Raji (cell line): ENCODE data around the gene ZNF688.
A peak's percentile ranks its signal among the peaks of the same experiment; 100 is the strongest.

Experiments used
- POLR2A ChIP-seq: IDR thresholded peaks from 2 replicates; pipeline ENCODE4 v1.6.1; 2011; ENCODE audit warnings: low read depth, low read length, control low read depth; ENCODE audit not compliant: insufficient read depth

Gene ZNF688

GRCh38 chr16:30528799-30529457, 42.6 kb downstream of the ZNF688 start:
- TF ChIP-seq POLR2A: peak; percentile 40

- no peak for TF ChIP-seq POLR2A
Observed at GRCh38 chr16:30527635-30528178, 43.8 kb downstream of the ZNF688 start.

- TF ChIP-seq POLR2A: peak; percentile 70
Observed at GRCh38 chr16:30526823-30527634, 44.5 kb downstream of the ZNF688 start.

GRCh38 chr16:30526137-30526822, 45.2 kb downstream of the ZNF688 start, which contains the start of gene ZNF768:
ZNF768 (minus strand) TSS chr16:30526566; CDS start chr16:30526413, 153 bp downstream.
- peak; percentile 56; the same call in 1 of the 2 replicates for TF ChIP-seq POLR2A

- TF ChIP-seq POLR2A: no peak
Observed at GRCh38 chr16:30525844-30526136, 45.7 kb downstream of the ZNF688 start.

GRCh38 chr16:30524575-30525568, 46.6 kb downstream of the ZNF688 start:
- TF ChIP-seq POLR2A: peak; percentile 19; the same call in 1 of the 2 replicates

GRCh38 chr16:30523768-30524574, 47.5 kb downstream of the ZNF688 start:
- TF ChIP-seq POLR2A: no peak

GRCh38 chr16:30521873-30522641, 49.5 kb downstream of the ZNF688 start:
- no peak for TF ChIP-seq POLR2A

- TF ChIP-seq POLR2A: no peak
Observed at GRCh38 chr16:30521476-30521872, 50.0 kb downstream of the ZNF688 start.
